Measurements from ENCODE around the gene DNLZ.

The DNLZ gene

GRCh38 chr9:136374183-136374575, 10.6 kb upstream of the DNLZ start:
- DNase-seq: no peak

- peak; percentile 43 for DNase-seq
These were observed 10.0 kb upstream of the DNLZ start, which contains the start of gene CARD9 for GRCh38 chr9:136373300-136374182. Gene CARD9 (minus strand): TSS chr9:136373669. CDS start chr9:136372078, 1,591 bp downstream.

- peak; percentile 53 for DNase-seq
These were observed 9.2 kb upstream of the DNLZ start for GRCh38 chr9:136372561-136373299.

DNA sequence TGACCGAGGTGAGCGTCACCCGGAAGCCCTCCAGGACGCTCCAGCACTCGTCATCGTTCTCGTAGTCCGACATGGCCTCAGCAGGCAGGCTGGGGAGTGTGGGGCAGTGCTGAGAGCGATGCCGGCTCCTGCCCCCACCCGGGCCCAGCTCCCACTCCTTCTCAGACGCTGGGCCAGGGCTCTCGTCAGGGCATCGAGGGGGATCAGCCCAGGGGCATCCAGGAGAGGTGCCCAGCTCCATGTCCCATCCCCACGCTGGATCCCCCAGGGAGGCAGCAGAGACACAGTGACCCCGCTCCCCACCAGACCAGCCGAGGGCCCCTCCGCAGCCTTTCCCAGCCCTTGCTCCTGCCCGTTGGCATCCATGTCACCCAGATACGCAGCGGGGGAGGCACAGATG, 8.5 kb upstream of the DNLZ start:
- DNase-seq: no peak

- DNase-seq: no peak
These were observed 8.0 kb upstream of the DNLZ start for GRCh38 chr9:136371533-136371880.

- no peak for DNase-seq
These were observed 7.4 kb upstream of the DNLZ start for GRCh38 chr9:136370687-136371532.

- no peak for DNase-seq
These were observed 6.5 kb upstream of the DNLZ start for GRCh38 chr9:136370037-136370436.

GRCh38 chr9:136368190-136368589, 4.6 kb upstream of the DNLZ start:
- DNase-seq: no peak

- DNase-seq: no peak
These were observed 4.0 kb upstream of the DNLZ start for GRCh38 chr9:136367296-136368145.

- DNase-seq: no peak
These were observed 3.3 kb upstream of the DNLZ start for GRCh38 chr9:136366826-136367225.

DNA sequence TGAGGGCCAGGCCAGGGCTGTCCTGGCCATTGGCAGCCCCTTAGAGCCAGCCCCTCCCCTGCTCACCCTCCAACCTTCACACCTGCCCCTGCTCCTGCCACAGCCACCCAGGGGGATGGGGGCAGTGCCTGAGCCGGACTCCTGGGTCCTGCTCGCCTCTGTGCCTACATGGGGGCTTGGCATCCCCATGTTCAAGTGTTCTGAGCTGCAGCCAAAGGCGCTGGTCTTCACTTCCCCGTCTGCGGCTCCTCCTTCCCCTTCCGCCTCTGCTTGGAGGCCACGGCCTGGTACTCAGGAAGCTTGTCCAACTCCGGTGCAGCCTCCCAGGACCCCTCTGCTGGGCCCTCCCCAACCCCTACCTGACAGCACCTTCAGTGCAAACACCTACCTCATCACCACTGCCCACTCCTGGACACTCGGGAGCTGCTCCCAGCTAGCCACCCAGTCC, 2.3 kb upstream of the DNLZ start:
- peak; percentile 19 for DNase-seq

- no peak for DNase-seq
These were observed 1.6 kb upstream of the DNLZ start for GRCh38 chr9:136364942-136365774.

GRCh38 chr9:136363949-136364748, 605 bp upstream of the DNLZ start:
- no peak for DNase-seq

DNA sequence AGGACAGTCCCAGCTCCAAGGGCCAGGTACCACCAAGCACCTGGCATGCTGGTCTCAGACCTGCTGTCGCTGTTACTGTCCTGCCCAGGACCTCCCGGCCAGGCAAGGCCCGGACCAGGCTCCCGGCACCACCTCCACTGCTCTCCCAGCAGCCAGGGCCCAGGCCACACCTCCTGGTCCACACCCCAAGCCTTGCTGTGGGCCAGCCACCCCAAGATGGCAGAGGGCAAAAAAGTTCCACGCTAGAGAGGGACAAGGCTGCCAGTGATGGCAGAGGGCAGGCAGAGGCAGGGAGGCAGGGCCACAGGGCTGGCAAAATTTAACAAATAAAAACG, 1.1 kb downstream of the DNLZ start:
- no peak for DNase-seq

- DNase-seq: no peak
These were observed 1.6 kb downstream of the DNLZ start for GRCh38 chr9:136361754-136362449.

DNA sequence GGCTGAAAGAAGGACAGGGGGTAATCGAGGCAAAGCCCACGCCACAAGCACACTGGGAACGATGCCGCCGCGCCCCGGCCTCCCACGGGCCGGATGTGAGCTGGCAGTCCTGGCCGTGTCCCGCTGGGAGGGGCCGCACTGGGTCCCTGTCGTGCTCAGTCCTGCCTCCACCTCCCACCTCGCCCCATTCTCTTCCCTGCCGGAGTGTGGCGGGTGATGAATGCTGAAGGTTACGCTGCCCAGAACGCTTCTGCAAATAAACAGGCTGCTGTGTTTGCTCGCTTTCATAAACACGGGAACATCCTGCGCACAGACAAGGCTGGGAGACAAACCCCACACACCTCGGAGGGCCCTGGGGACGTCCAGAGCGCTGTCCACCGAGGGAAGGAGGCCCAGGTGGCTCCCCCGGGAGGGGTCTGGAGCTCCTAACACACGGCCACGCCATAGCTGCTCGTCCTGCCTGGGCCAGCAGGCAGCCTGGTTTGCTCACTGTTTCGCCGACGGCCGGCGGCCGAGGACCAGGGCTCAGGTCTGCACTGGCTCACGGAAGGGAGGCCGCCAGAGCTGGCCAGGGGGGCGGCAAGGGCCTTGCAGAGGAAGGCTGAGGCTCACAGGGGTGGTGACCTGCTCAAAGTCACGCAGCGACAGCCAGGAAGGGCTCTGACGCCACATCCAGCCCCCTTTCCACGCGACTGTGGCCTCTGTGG, 2.3 kb downstream of the DNLZ start:
- DNase-seq: no peak

GRCh38 chr9:136359774-136360718, 3.5 kb downstream of the DNLZ start:
- DNase-seq: no peak

DNA sequence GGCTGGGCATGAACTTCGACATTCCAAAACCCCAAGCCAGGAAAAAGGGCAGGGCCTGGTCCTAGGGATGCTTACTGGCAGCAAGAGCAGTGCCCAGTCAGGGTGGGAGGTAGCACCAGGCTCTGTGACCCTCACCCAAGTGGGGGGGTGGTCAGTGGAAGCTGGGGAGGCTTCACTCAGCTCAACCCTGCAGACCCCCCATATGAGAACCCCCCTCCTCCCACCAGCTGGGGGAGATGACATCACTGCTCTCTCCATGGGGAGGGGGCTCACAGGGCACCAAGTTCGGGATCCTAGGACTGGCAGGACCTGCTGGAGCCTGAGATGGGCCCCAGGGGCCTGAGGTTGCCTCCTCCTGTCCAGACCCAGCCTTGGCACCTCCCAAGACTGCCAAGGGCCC, 4.7 kb downstream of the DNLZ start:
- no peak for DNase-seq
